Esophagus muscularis mucosa (tissue), 4 donors: ENCODE results near the gene MZT2B. TPM values are rescaled to one million over a fixed set of nuclear protein-coding genes. Genes with fewer than 3 reads are reported as not detected.
"Not testable (repeated sequence)": the region's sequence is repeated elsewhere in the genome, so short reads cannot be mapped to it uniquely, and the experiment has no call there.

Source experiments
- DNase-seq: peaks from one replicate; pipeline ENCODE4 v3.0.0-alpha.2; 2017; ENCODE audit errors: extremely low spot score
- H3K27ac ChIP-seq, 4 donors: fragments of 200-600 bp; sonication (generic); replicated peaks in 1 of 4; 1 replicate in 3 of 4; 2 replicates in 1 of 4; pipeline ENCODE4 v1.5.1; 2016 to 2019; ENCODE audit warnings: mild to moderate bottlenecking in 1 of 4
- H3K27me3 ChIP-seq, 4 donors: fragments of 200-600 bp; sonication (generic); one replicate each; pipeline versions ENCODE4 v1.5.1 to v1.6.0; 2016 to 2019
- H3K36me3 ChIP-seq, 4 donors: fragments of 200-600 bp; sonication (generic); one replicate each; pipeline ENCODE4 v1.5.1; 2016 to 2019
- H3K4me1 ChIP-seq, 4 donors: fragments of 200-600 bp; sonication (generic); one replicate each; pipeline ENCODE4 v1.5.1; 2016 to 2019
- H3K4me3 ChIP-seq, 4 donors: fragments of 200-600 bp; sonication (generic); 1 replicate in 2 of 4; 2 replicates in 2 of 4; pipeline ENCODE4 v1.5.1; 2016 to 2019; ENCODE audit warnings: mild to moderate bottlenecking in 4 of 4, moderate library complexity in 1 of 4
- H3K9me3 ChIP-seq, 4 donors: fragments of 200-600 bp; sonication (generic); 1 replicate in 3 of 4; 2 replicates in 1 of 4; pipeline ENCODE4 v1.5.1; 2016 to 2019
- EP300 ChIP-seq: sonication (generic); formaldehyde crosslinking; IDR thresholded peaks from one replicate; pipeline ENCODE4 v1.6.1; 2017; ENCODE audit warnings: antibody characterized with exemption
- POLR2A ChIP-seq: fragments of 450-650 bp; IDR thresholded peaks from one replicate; pipeline ENCODE4 v1.6.1; 2017; ENCODE audit warnings: antibody characterized with exemption, moderate library complexity, mild to moderate bottlenecking, low read depth
- POLR2AphosphoS5 ChIP-seq, 2 donors: sonication (generic); formaldehyde crosslinking; IDR thresholded peaks; one replicate each; pipeline ENCODE4 v1.6.1; 2017; ENCODE audit warnings: antibody characterized with exemption in 2 of 2
- WGBS: methylation state at CpG from one replicate; pipeline ENCODE4 v1.1.5; 2018; 5-methylcytosine and 5-hydroxymethylcytosine counted together
- intact Hi-C: fragments of 100-400 bp; cut with DNase I; formaldehyde crosslinking; loops from one replicate; pipeline ENCODE4 v1.15.1; 2023
- total RNA-seq, 4 donors: library from RNA; depleted of rRNA; stranded (reverse); fragments of >200 nt; gene quantifications; one replicate each; pipeline versions ENCODE4 v1.1.0 to v1.2.1, GENCODE V29; 2016
- TF ChIP-seq, protein P1 (sequence below), 3 experiments: fragments of 200-600 bp in 2 of 3; fragments of 450-650 bp in 1 of 3; sonication (generic) in 2 of 3; IDR thresholded peaks; one replicate each; pipeline ENCODE4 v1.5.1; 2017 to 2019; ENCODE audit warnings: antibody characterized with exemption in 3 of 3, mild to moderate bottlenecking in 2 of 3, moderate library complexity in 1 of 3

Gene MZT2B
- total RNA-seq, 4 donors from 2014 or later = 145 to 282 (median 196) TPM

DNA sequence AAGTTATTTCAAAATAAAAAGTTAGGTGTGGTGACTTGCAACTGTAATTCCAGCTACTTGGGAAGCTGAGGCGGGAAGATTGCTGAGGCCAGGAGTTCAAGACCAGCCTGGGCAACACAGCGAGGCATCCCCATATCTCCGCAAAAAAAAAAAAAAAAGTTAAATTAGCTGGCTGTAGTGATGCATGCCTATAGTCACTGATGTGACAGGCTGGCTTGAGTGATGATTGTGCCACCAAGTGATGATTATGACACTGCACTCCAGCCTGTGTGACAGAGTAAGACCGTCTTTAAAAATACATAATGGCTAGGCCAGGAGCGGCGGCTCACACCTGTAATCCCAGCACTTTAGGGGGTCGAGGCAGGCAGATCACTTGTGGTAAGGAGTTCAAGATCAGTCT lies 12.2 kb upstream of the MZT2B start:
- TF ChIP-seq POLR2A (no peak), POLR2AphosphoS5 (IDR thresholded peaks at IDR 0.05) (no peak), EP300 (no peak)
- TF ChIP-seq, protein P1, sequence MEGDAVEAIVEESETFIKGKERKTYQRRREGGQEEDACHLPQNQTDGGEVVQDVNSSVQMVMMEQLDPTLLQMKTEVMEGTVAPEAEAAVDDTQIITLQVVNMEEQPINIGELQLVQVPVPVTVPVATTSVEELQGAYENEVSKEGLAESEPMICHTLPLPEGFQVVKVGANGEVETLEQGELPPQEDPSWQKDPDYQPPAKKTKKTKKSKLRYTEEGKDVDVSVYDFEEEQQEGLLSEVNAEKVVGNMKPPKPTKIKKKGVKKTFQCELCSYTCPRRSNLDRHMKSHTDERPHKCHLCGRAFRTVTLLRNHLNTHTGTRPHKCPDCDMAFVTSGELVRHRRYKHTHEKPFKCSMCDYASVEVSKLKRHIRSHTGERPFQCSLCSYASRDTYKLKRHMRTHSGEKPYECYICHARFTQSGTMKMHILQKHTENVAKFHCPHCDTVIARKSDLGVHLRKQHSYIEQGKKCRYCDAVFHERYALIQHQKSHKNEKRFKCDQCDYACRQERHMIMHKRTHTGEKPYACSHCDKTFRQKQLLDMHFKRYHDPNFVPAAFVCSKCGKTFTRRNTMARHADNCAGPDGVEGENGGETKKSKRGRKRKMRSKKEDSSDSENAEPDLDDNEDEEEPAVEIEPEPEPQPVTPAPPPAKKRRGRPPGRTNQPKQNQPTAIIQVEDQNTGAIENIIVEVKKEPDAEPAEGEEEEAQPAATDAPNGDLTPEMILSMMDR (IDR thresholded peaks at IDR 0.05) = no peak
- H3K36me3 ChIP-seq = peaks cover 64 to 100% (median 91%) of the 10 kb centered on the region in 4 donors

DNA sequence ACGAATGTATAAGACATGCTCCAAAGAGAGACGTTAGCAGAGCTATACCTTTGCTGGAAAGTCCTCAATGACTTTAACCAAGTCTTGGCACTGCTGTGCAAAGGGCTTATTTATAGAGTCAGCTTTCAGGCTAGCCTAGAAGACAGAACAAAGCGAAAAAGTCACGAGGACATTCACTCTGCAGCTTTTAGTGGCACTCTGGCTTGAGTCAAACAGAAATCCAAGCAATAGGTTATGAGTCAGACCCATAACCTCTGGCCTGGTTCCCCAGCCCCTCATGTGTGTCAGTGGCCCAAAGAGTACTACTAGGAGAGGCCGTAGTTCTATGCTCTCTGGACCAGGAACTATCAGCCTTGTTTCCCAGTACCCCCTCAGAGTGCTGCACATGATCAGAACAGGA lies 7.2 kb upstream of the MZT2B start:
- H3K9me3 ChIP-seq, intact Hi-C loops, H3K27ac ChIP-seq, H3K4me1 ChIP-seq, DNase-seq, H3K27me3 ChIP-seq, H3K4me3 ChIP-seq: not testable (repeated sequence)
- 96% methylated on average over 5 of the region's 5 CpGs for WGBS
- H3K36me3 ChIP-seq = peaks cover 34 to 77% (median 64%) of the 10 kb centered on the region in 4 donors

More for the DNA sequence above, 12.2 kb upstream of the MZT2B start:
- H3K27ac ChIP-seq = no peak overlapping the region
- H3K4me3 ChIP-seq = no peak overlapping the region
- H3K27me3 ChIP-seq = no peaks in the 10 kb centered on the region
- intact Hi-C loops = no loop called here
- WGBS = 95% methylated on average over 7 of the region's 7 CpGs
- H3K9me3 ChIP-seq = no peaks in the 10 kb centered on the region
- H3K4me1 ChIP-seq = no peaks in the 10 kb centered on the region
- DNase-seq = no peak

DNA sequence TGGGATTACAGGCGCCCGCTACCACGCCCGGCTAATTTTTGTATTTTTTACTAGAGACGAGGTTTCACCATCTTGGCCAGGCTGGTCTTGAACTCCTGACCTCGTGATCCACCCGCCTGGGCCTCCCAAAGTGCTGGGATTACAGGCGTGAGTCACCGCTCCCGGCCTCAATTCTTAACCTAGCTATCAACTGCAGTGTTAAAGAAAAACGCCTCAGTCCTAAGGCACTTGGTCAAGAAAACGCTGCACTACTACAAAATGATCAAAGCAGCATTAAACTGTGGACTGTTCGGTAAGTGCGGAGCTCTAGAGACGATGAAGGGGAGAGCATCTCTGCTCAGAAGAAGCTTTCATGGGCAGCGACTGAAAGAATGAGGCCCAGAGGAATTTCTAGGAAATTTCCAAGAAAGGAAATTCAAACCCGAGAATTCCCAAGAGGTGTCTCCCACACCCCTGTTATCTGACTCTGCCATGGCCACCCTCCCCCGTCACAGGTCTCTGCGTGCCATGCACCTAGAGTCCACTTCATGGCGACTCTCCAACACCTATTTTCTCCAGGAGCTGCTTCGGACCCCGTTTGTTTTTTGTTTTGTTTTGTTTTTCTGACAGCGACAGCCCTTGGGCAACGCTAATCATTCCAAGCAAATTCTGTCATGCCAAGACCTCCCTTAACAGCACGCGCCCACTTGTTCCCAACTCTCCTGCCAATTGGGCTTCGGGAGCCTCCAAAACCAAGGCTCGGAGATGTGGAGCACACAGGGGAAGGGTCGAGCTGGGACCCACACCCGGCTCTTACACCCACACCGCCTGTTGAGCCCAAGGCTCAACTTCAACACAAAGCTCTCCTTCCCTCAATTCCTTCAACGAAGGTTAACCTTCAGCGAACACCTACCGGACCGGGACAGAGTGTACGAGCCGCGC lies 1.4 kb upstream of the MZT2B start:
- DNase-seq, intact Hi-C loops, H3K9me3 ChIP-seq, H3K27me3 ChIP-seq: not testable (repeated sequence)
- peaks cover 24 to 40% (median 32%) of the 10 kb centered on the region in 4 donors for H3K4me1 ChIP-seq
- H3K27ac ChIP-seq = peak overlapping the region; percentile 92 to 96 (median 94)
- H3K4me3 ChIP-seq = peak overlapping the region; percentile 69 to 96 (median 90)
- 28% methylated on average over 38 of the region's 38 CpGs for WGBS
- H3K36me3 ChIP-seq = peaks cover 0 to 19% (median 11%) of the 10 kb centered on the region in 4 donors

DNA sequence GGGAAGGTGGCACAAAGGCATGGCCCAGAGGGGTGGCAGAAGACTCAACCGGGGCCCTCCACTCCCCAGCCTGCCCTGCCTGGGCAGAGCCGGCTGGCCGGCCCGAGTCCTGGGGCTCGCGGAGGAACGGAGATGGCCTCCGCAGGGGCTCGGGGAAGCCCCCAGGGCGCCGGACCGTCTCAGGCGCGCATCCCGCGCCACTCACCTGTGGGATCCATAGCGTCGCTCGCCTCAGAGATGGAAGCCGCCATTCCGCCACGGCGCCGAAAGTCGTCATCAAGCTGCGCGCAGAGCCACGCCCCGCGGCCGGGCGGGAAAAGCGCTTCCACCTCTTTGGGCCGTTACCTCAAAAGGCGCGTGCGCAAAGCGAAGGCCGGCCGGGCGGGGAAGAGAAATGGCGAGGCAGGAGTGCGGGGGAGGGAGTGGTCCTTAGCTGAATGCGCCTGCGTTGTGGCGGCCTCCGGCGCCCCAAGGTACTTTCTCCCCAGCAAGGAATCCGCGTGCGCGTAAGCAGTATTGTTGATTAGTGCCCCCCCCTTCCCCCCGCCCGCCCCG lies 660 bp upstream of the MZT2B start, which contains the start of gene SMPD4:
Gene SMPD4 (minus strand): TSS at position 278 of the 555 bp plus-strand sequence. CDS start 5,010 bp downstream, outside the sequence.
- peaks cover 0 to 15% (median 7%) of the 10 kb centered on the region in 4 donors for H3K36me3 ChIP-seq
- TF ChIP-seq POLR2AphosphoS5 (IDR thresholded peaks at IDR 0.05) = peak; percentile 80 to 93
- TF ChIP-seq, protein P1 (IDR thresholded peaks at IDR 0.05) = no peak
- peak; percentile 99 for DNase-seq
- intact Hi-C loops = no loop called here
- H3K4me3 ChIP-seq = peak within 1 kb of the TSS; percentile 69 to 96 (median 90)
- no peaks in the 10 kb centered on the region for H3K9me3 ChIP-seq
- H3K27ac ChIP-seq = peak within 1 kb of the TSS; percentile 92 to 96 (median 94)
- 0% methylated on average over 31 of the region's 55 CpGs for WGBS
- H3K4me1 ChIP-seq = peaks cover 24 to 40% (median 32%) of the 10 kb centered on the region in 4 donors
- H3K27me3 ChIP-seq = no peaks in the 10 kb centered on the region

DNA sequence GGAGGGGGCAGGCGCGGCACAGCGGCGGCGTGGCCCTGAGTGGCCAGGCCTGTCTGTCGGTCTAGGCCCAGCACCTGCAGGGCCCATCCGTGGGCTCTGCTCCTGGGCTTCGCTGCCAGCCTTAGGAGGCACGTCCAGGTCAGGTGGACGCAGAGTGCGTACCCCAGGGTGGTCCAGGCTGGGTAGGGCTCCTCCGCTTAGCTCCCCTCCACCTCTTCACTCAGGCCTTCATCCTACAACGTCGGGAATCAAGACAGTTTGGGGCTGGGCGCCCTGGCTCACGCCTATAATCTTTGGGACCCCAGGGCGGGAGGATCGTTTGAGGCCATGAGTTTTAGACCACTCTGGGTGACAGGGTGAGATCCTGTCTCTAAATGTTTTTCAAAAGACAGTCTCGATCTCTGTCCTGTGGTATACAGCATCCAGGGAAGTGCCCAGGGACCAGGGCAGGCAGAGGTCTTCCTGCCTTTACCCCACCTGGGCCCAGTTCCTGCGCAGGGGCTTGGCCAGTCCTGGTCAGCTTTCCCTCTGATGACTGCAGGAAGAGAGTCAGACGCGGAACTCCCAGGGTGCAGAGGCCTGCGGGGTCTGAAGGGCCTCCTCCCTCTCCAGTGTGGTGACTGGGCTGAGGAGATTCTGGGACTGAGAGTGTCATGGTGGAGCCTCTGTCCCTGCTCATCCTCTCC lies 907 bp downstream of the MZT2B start:
- H3K27ac ChIP-seq = peak overlapping the region; percentile 72 to 96 (median 94)
- not testable (repeated sequence) for H3K9me3 ChIP-seq, DNase-seq, H3K27me3 ChIP-seq
- peak overlapping the region; percentile 69 to 96 (median 90) for H3K4me3 ChIP-seq
- intact Hi-C loops = loop anchor here (2.0 kb wide), 1 partner anchor 150 kb away; no protein-coding TSS in a partner anchor
- peaks cover 24 to 40% (median 32%) of the 10 kb centered on the region in 4 donors for H3K4me1 ChIP-seq
- peaks cover 0 to 15% (median 4%) of the 10 kb centered on the region in 4 donors for H3K36me3 ChIP-seq
- WGBS = 26% methylated on average over 9 of the region's 23 CpGs
